CD14-positive monocyte (primary cell): ENCODE results near the gene TNFRSF19. TPM values are rescaled to one million over a fixed set of nuclear protein-coding genes. Genes with fewer than 3 reads are reported as not detected.

Experiments
- DNase-seq, 3 donors: peaks; one replicate each; pipeline ENCODE4 v3.0.0-alpha.2; 2011 to 2022
- H2AFZ ChIP-seq: 2 replicates; pipeline ENCODE4 v1.6.0; 2012; ENCODE audit warnings: mild to moderate bottlenecking, low read depth, low read length, inconsistent platforms; ENCODE audit not compliant: insufficient read depth, poor library complexity, severe bottlenecking
- H3K27ac ChIP-seq, 2 donors: 1 replicate in 1 of 2; 2 replicates in 1 of 2; pipeline ENCODE4 v1.5.1; 2012 to 2013; ENCODE audit warnings: low read length in 2 of 2, control low read depth in 1 of 2, inconsistent platforms in 1 of 2, low read depth in 1 of 2, mild to moderate bottlenecking in 1 of 2
- H3K27me3 ChIP-seq, 2 donors: one replicate each; pipeline versions ENCODE4 v1.6.0 to v1.6.1; 2011 to 2013; ENCODE audit warnings: low read length in 2 of 2; ENCODE audit not compliant: control insufficient read depth in 2 of 2, insufficient read depth in 2 of 2
- H3K36me3 ChIP-seq, 2 donors: replicated peaks in 1 of 2; 1 replicate in 1 of 2; 2 replicates in 1 of 2; pipeline versions ENCODE4 v1.5.1 to v1.6.1; 2012 to 2013; ENCODE audit warnings: low read length in 2 of 2, control low read depth in 1 of 2, inconsistent platforms in 1 of 2, mild to moderate bottlenecking in 1 of 2; ENCODE audit not compliant: insufficient read depth in 2 of 2, control insufficient read depth in 1 of 2
- H3K4me1 ChIP-seq, 2 donors: 1 replicate in 1 of 2; 2 replicates in 1 of 2; pipeline versions ENCODE4 v1.5.1 to v1.6.1; 2012 to 2013; ENCODE audit warnings: low read length in 2 of 2, control low read depth in 1 of 2, inconsistent platforms in 1 of 2, mild to moderate bottlenecking in 1 of 2, moderate library complexity in 1 of 2; ENCODE audit not compliant: insufficient read depth in 2 of 2, control insufficient read depth in 1 of 2
- H3K4me2 ChIP-seq: replicated peaks from 2 replicates; pipeline ENCODE3; 2012; ENCODE audit warnings: low read length, moderate library complexity, mild to moderate bottlenecking; ENCODE audit not compliant: poor library complexity, severe bottlenecking; ENCODE audit errors: extremely low read depth
- H3K4me3 ChIP-seq, 3 experiments: fragments of 200-600 bp in 1 of 3; sonication (generic) in 1 of 3; replicated peaks in 1 of 3; 1 replicate in 2 of 3; 2 replicates in 1 of 3; pipeline ENCODE4 v1.5.1; 2011 to 2013; ENCODE audit warnings: low read length in 3 of 3, mild to moderate bottlenecking in 3 of 3, control low read depth in 2 of 3, low read depth in 2 of 3, inconsistent platforms in 1 of 3, moderate library complexity in 1 of 3
- H3K79me2 ChIP-seq: 2 replicates; pipeline ENCODE4 v1.6.0; 2012; ENCODE audit warnings: mild to moderate bottlenecking, control low read depth, inconsistent platforms, low read length, moderate library complexity; ENCODE audit not compliant: insufficient read depth
- H3K9ac ChIP-seq: 2 replicates; pipeline ENCODE4 v1.6.0; 2017; ENCODE audit warnings: low read length, mild to moderate bottlenecking; ENCODE audit not compliant: insufficient read depth, poor library complexity, severe bottlenecking
- H3K9me3 ChIP-seq, 2 donors: replicated peaks in 1 of 2; 1 replicate in 1 of 2; 2 replicates in 1 of 2; pipeline versions ENCODE4 v1.5.1 to v1.6.1; 2012 to 2013; ENCODE audit warnings: low read length in 2 of 2, control low read depth in 1 of 2; ENCODE audit not compliant: control insufficient read depth in 1 of 2, insufficient read depth in 1 of 2
- H4K20me1 ChIP-seq: 2 replicates; pipeline ENCODE4 v1.6.0; 2012; ENCODE audit warnings: mild to moderate bottlenecking, low read length, control low read depth, moderate library complexity; ENCODE audit not compliant: insufficient read depth
- H3K27ac Mint-ChIP-seq, 7 donors: one replicate each; pipeline ENCODE4 v1.8.0; 2020; ENCODE audit warnings: mild to moderate bottlenecking in 7 of 7, mixed read lengths in 7 of 7, moderate library complexity in 6 of 7, inconsistent platforms in 2 of 7
- H3K27me3 Mint-ChIP-seq, 3 donors: one replicate each; pipeline ENCODE4 v1.8.0; 2021 to 2022; ENCODE audit warnings: low read depth in 3 of 3, mild to moderate bottlenecking in 3 of 3, mixed read lengths in 3 of 3, moderate library complexity in 3 of 3, inconsistent platforms in 1 of 3
- H3K36me3 Mint-ChIP-seq, 2 donors: one replicate each; pipeline ENCODE4 v1.8.0; 2020; ENCODE audit warnings: mixed read lengths in 2 of 2, inconsistent platforms in 1 of 2, mild to moderate bottlenecking in 1 of 2
- H3K4me1 Mint-ChIP-seq: one replicate; pipeline ENCODE4 v1.8.0; 2020; ENCODE audit warnings: mild to moderate bottlenecking, mixed read lengths
- H3K4me3 Mint-ChIP-seq, 2 donors: one replicate each; pipeline ENCODE4 v1.8.0; 2020; ENCODE audit warnings: mild to moderate bottlenecking in 2 of 2, mixed read lengths in 2 of 2, moderate library complexity in 1 of 2
- H3K9me3 Mint-ChIP-seq, 7 donors: one replicate each; pipeline ENCODE4 v1.8.0; 2020 to 2022; ENCODE audit warnings: mixed read lengths in 7 of 7, mild to moderate bottlenecking in 6 of 7, moderate library complexity in 6 of 7, inconsistent platforms in 2 of 7
- WGBS: methylation state at CpG from one replicate; pipeline ENCODE4 v1.1.5; 2013; ENCODE audit warnings: missing lambda C conversion rate; ENCODE audit not compliant: insufficient coverage; 5-methylcytosine and 5-hydroxymethylcytosine counted together
- intact Hi-C, 2 donors: fragments of 100-400 bp; cut with micrococcal nuclease; formaldehyde crosslinking; loops; one replicate each; pipeline versions ENCODE4 v1.15.0 to v1.15.1; 2023
- polyA plus RNA-seq, 3 donors: library from polyadenylated mRNA; depleted of rRNA in 1 of 3; unstranded in 2 of 3; stranded (reverse) in 1 of 3; fragments of 300-500 nt in 2 of 3; fragments of >200 nt in 1 of 3; fragmentation: Illumina TruSeq in 2 of 3; gene quantifications; 1 replicate in 2 of 3; 2 replicates in 1 of 3; pipeline ENCODE4 v1.2.3, GENCODE V29; 2012 to 2021
- TF ChIP-seq, protein P1 (sequence below): fragments of 200-600 bp; IDR thresholded peaks from one replicate; pipeline ENCODE4 v1.8.0; 2022; ENCODE audit warnings: antibody characterized with exemption, mild to moderate bottlenecking

Gene TNFRSF19
- polyA plus RNA-seq, 3 donors = 0.11 TPM; not detected in 2

- peaks cover 0 to 1% (median 0%) of the 10 kb centered on the region in 7 donors for H3K9me3 Mint-ChIP-seq
- Histone ChIP-seq H3K79me2 (no peaks in the 10 kb centered on the region), H3K4me3 (no peak overlapping the region), H3K27me3 (no peaks in the 10 kb centered on the region), H4K20me1 (no peaks in the 10 kb centered on the region), H3K4me1 (no peaks in the 10 kb centered on the region), H3K9me3 (no peaks in the 10 kb centered on the region), H3K9ac (no peak overlapping the region), H3K27ac (no peak overlapping the region), H2AFZ (no peak overlapping the region), H3K36me3 (no peaks in the 10 kb centered on the region), H3K4me2 (no peak overlapping the region)
- WGBS = 100% methylated on average over 2 of the region's 8 CpGs
- no peaks in the 10 kb centered on the region for H3K4me1 Mint-ChIP-seq
- TF ChIP-seq, protein P1, sequence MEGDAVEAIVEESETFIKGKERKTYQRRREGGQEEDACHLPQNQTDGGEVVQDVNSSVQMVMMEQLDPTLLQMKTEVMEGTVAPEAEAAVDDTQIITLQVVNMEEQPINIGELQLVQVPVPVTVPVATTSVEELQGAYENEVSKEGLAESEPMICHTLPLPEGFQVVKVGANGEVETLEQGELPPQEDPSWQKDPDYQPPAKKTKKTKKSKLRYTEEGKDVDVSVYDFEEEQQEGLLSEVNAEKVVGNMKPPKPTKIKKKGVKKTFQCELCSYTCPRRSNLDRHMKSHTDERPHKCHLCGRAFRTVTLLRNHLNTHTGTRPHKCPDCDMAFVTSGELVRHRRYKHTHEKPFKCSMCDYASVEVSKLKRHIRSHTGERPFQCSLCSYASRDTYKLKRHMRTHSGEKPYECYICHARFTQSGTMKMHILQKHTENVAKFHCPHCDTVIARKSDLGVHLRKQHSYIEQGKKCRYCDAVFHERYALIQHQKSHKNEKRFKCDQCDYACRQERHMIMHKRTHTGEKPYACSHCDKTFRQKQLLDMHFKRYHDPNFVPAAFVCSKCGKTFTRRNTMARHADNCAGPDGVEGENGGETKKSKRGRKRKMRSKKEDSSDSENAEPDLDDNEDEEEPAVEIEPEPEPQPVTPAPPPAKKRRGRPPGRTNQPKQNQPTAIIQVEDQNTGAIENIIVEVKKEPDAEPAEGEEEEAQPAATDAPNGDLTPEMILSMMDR = no peak
- intact Hi-C loops = no loop called here
- H3K27me3 Mint-ChIP-seq = peaks cover 0 to 2% (median 1%) of the 10 kb centered on the region in 3 donors
- no peak overlapping the region for H3K27ac Mint-ChIP-seq
- H3K36me3 Mint-ChIP-seq = no peaks in the 10 kb centered on the region
- no peak overlapping the region for H3K4me3 Mint-ChIP-seq
- DNase-seq = no peak
Observed at GRCh38 chr13:23618341-23618740, 48.1 kb downstream of the TNFRSF19 start.

DNA sequence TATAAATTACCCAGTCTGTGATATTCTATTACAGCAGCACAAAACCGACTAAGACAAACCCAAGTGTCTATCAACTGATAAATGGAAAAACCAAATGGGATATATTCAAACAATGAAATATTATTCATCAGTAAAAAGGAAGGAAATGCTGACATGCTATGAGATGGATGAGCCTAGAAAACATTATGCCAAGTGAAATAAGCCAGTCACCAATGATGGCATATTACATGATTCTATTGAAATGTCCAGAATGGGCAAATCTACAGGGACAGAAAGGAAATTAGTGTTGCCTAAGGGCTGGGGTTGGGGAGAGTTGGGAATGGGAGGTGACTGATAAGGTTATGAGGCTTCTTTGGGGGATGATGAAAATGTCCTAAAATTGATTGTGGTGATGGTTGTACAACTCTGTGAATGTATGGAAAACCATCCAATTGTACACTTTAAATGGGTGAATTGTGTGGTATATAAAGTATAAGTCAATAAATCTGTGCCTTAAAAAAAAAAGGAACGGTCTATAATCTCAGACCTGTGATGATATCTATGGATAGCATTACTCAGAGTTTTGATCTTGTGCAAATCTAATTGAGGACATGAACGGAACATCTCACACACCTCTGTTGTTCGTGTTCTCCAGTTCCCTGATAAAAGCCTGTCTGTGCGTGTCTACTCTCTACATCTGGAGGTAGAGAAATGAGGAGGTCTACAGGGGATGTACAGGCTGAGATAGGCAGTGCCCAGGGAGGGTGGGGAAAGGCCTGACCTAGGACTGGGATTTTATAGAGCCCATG, 49.0 kb downstream of the TNFRSF19 start:
- Mint-ChIP-seq H3K27me3 (peaks cover 0 to 2% (median 0%) of the 10 kb centered on the region in 3 donors), H3K27ac (no peak overlapping the region), H3K36me3 (no peaks in the 10 kb centered on the region), H3K9me3 (peaks cover 0 to 3% (median 0%) of the 10 kb centered on the region in 7 donors), H3K4me3 (no peak overlapping the region), H3K4me1 (no peaks in the 10 kb centered on the region)
- TF ChIP-seq, protein P1 = no peak
- H3K27me3 ChIP-seq = no peaks in the 10 kb centered on the region
- H3K4me1 ChIP-seq = no peaks in the 10 kb centered on the region
- no peak for DNase-seq
- H4K20me1 ChIP-seq = no peaks in the 10 kb centered on the region
- H3K4me2 ChIP-seq = no peak overlapping the region
- no peaks in the 10 kb centered on the region for H3K9me3 ChIP-seq
- H2AFZ ChIP-seq = no peak overlapping the region
- intact Hi-C loops = no loop called here
- no peak overlapping the region for H3K9ac ChIP-seq
- 100% methylated on average over 2 of the region's 5 CpGs for WGBS
- no peak overlapping the region for H3K27ac ChIP-seq
- no peaks in the 10 kb centered on the region for H3K79me2 ChIP-seq
- H3K4me3 ChIP-seq = no peak overlapping the region
- H3K36me3 ChIP-seq = no peaks in the 10 kb centered on the region
